GM18508 (cell line): Measurements from ENCODE around the gene ABCC2.
"Not testable (repeated sequence)": the region's sequence is repeated elsewhere in the genome, so short reads cannot be mapped to it uniquely, and the experiment has no call there.

Source experiments
- ATAC-seq: cut with Tn5 transposase; IDR thresholded peaks from one replicate; pipeline ENCODE4 v1.9.1; 2021; ENCODE audit warnings: moderate number of reproducible peaks; ENCODE audit not compliant: insufficient read depth, unreplicated experiment

The ABCC2 gene

GRCh38 chr10:99805190-99805589 is 22.8 kb downstream of the ABCC2 start:
- ATAC-seq, result no peak

- no peak for ATAC-seq
These were observed 23.7 kb downstream of the ABCC2 start for GRCh38 chr10:99806091-99806490.

GRCh38 chr10:99807786-99808185 is 25.3 kb downstream of the ABCC2 start:
- ATAC-seq, result no peak

- no peak for ATAC-seq
These were observed 25.8 kb downstream of the ABCC2 start for GRCh38 chr10:99808270-99808669.

GRCh38 chr10:99809481-99809880 is 27.0 kb downstream of the ABCC2 start:
- no peak for ATAC-seq

GRCh38 chr10:99809931-99810615 is 27.6 kb downstream of the ABCC2 start:
- no peak for ATAC-seq

- ATAC-seq, result no peak
These were observed 29.7 kb downstream of the ABCC2 start for GRCh38 chr10:99812177-99812576.

- no peak for ATAC-seq
These were observed 31.7 kb downstream of the ABCC2 start for GRCh38 chr10:99814143-99814542.

- ATAC-seq, result no peak
These were observed 33.2 kb downstream of the ABCC2 start for GRCh38 chr10:99815621-99816020.

GRCh38 chr10:99827936-99828335 is 45.5 kb downstream of the ABCC2 start:
- ATAC-seq, result no peak

- no peak for ATAC-seq
These were observed 46.0 kb downstream of the ABCC2 start for GRCh38 chr10:99828464-99828863.

- ATAC-seq, result no peak
These were observed 50.0 kb downstream of the ABCC2 start for GRCh38 chr10:99832439-99832838.

- ATAC-seq, result no peak
These were observed 52.0 kb downstream of the ABCC2 start for GRCh38 chr10:99834410-99834809.

GRCh38 chr10:99835947-99836346 is 53.5 kb downstream of the ABCC2 start:
- ATAC-seq, result no peak

GRCh38 chr10:99836711-99837110 is 54.3 kb downstream of the ABCC2 start:
- no peak for ATAC-seq

- ATAC-seq, result not testable (repeated sequence)
These were observed 58.4 kb downstream of the ABCC2 start for GRCh38 chr10:99840859-99841258.

GRCh38 chr10:99841746-99842145 is 59.3 kb downstream of the ABCC2 start:
- ATAC-seq, result no peak

GRCh38 chr10:99843310-99843709 is 60.9 kb downstream of the ABCC2 start:
- no peak for ATAC-seq

- ATAC-seq, result no peak
These were observed 62.1 kb downstream of the ABCC2 start for GRCh38 chr10:99844433-99844955.

- ATAC-seq, result no peak
These were observed 63.5 kb downstream of the ABCC2 start for GRCh38 chr10:99845837-99846382.

- no peak for ATAC-seq
These were observed 66.6 kb downstream of the ABCC2 start for GRCh38 chr10:99849057-99849456.

- ATAC-seq, result no peak
These were observed 67.1 kb downstream of the ABCC2 start for GRCh38 chr10:99849536-99849935.
